ENCODE measurements around the gene PITPNC1.

Gene PITPNC1

GRCh38 chr17:67456103-67456502 is 79.0 kb downstream of the PITPNC1 start:
- H3K4me3 ChIP-seq (ENCODE audit: low read length), result no peak overlapping the region
- H3K27me3 ChIP-seq (replicated peaks; ENCODE audit: insufficient read depth, low read length), result no peaks in the 10 kb centered on the region
- no peak overlapping the region for H3K4me2 ChIP-seq (ENCODE audit: low read depth, low read length)
- H3K4me1 ChIP-seq (ENCODE audit: low read length), result peaks cover 9% of the 10 kb centered on the region; the same call in 1 of the 2 replicates
- no peaks in the 10 kb centered on the region for H3K9me3 ChIP-seq (replicated peaks; ENCODE audit: insufficient read depth, low read length)
- no peaks in the 10 kb centered on the region for H3K36me3 ChIP-seq (replicated peaks; ENCODE audit: insufficient read depth, low read length)
- no peak for DNase-seq
- no peak overlapping the region for H3K27ac ChIP-seq (ENCODE audit: low read length)
- no peak overlapping the region for H3K9ac ChIP-seq (ENCODE audit: low read length)
- no peaks in the 10 kb centered on the region for H3K9me2 ChIP-seq (replicated peaks; ENCODE audit: insufficient read depth, low read length)
- TF ChIP-seq CTCF (IDR thresholded peaks at IDR 0.05; ENCODE audit: low read length), result no peak
- TF ChIP-seq EZH2 (optimal IDR thresholded peaks at IDR 0.05; ENCODE audit: low read depth, low read length), result no peak
- no peak for TF ChIP-seq EZH2phosphoT487 (IDR thresholded peaks at IDR 0.05; ENCODE audit: low read length)
- no peaks in the 10 kb centered on the region; the same call in 1 of the 2 replicates for H3K79me2 ChIP-seq (ENCODE audit: low read length)
- no peak overlapping the region for H2AFZ ChIP-seq (ENCODE audit: low read length)
- no peaks in the 10 kb centered on the region for H4K20me1 ChIP-seq (ENCODE audit: insufficient read depth, low read length)
- H3F3A ChIP-seq (ENCODE audit: insufficient read depth, low read length), result no peaks in the 10 kb centered on the region

GRCh38 chr17:67456889-67457288 is 79.8 kb downstream of the PITPNC1 start:
- DNase-seq, result no peak

DNA sequence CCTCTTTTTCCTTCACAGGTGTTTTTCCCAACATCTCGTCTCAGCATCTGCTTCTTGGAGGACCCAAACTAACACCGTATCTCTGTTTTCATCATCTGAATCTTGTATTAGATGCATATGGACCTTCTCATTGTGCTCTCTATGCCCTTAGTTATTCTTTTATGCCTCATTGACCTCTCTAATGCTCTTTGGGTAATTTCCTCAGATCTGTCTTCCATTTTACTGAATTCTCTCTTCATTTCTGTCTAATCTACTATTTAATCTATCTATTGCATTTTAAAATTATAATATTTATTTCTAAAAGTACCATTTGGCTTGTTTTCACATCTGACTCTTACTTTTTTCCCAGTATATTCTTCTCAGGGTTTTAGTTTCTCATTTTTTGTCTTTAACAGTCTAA is 81.1 kb downstream of the PITPNC1 start:
- Histone ChIP-seq H2AFZ (ENCODE audit: low read length) (no peak overlapping the region), H3F3A (ENCODE audit: insufficient read depth, low read length) (no peaks in the 10 kb centered on the region), H4K20me1 (ENCODE audit: insufficient read depth, low read length) (no peaks in the 10 kb centered on the region), H3K79me2 (ENCODE audit: low read length) (no peaks in the 10 kb centered on the region), H3K4me3 (ENCODE audit: low read length) (no peak overlapping the region), H3K4me1 (ENCODE audit: low read length) (peaks cover 9% of the 10 kb centered on the region; the same call in 1 of the 2 replicates), H3K9me3 (replicated peaks; ENCODE audit: insufficient read depth, low read length) (no peaks in the 10 kb centered on the region), H3K27me3 (replicated peaks; ENCODE audit: insufficient read depth, low read length) (no peaks in the 10 kb centered on the region), H3K9ac (ENCODE audit: low read length) (no peak overlapping the region), H3K36me3 (replicated peaks; ENCODE audit: insufficient read depth, low read length) (no peaks in the 10 kb centered on the region), H3K4me2 (ENCODE audit: low read depth, low read length) (no peak overlapping the region), H3K9me2 (replicated peaks; ENCODE audit: insufficient read depth, low read length) (no peaks in the 10 kb centered on the region), H3K27ac (ENCODE audit: low read length) (no peak overlapping the region)
- TF ChIP-seq CTCF (IDR thresholded peaks at IDR 0.05; ENCODE audit: low read length) (no peak), EZH2phosphoT487 (IDR thresholded peaks at IDR 0.05; ENCODE audit: low read length) (no peak), EZH2 (optimal IDR thresholded peaks at IDR 0.05; ENCODE audit: low read depth, low read length) (no peak)
- DNase-seq, result no peak

More at GRCh38 chr17:67456889-67457288, 79.8 kb downstream of the PITPNC1 start:
- H2AFZ ChIP-seq (ENCODE audit: low read length), result no peak overlapping the region
- H3K27ac ChIP-seq (ENCODE audit: low read length), result no peak overlapping the region
- no peaks in the 10 kb centered on the region for H3K36me3 ChIP-seq (replicated peaks; ENCODE audit: insufficient read depth, low read length)
- no peak for TF ChIP-seq EZH2 (optimal IDR thresholded peaks at IDR 0.05; ENCODE audit: low read depth, low read length)
- TF ChIP-seq EZH2phosphoT487 (IDR thresholded peaks at IDR 0.05; ENCODE audit: low read length), result no peak
- TF ChIP-seq CTCF (IDR thresholded peaks at IDR 0.05; ENCODE audit: low read length), result no peak
- H3K27me3 ChIP-seq (replicated peaks; ENCODE audit: insufficient read depth, low read length), result no peaks in the 10 kb centered on the region
- H3K4me1 ChIP-seq (ENCODE audit: low read length), result peaks cover 9% of the 10 kb centered on the region; the same call in 1 of the 2 replicates
- H3K4me3 ChIP-seq (ENCODE audit: low read length), result no peak overlapping the region
- no peaks in the 10 kb centered on the region for H4K20me1 ChIP-seq (ENCODE audit: insufficient read depth, low read length)
- no peaks in the 10 kb centered on the region for H3F3A ChIP-seq (ENCODE audit: insufficient read depth, low read length)
- no peaks in the 10 kb centered on the region for H3K9me2 ChIP-seq (replicated peaks; ENCODE audit: insufficient read depth, low read length)
- H3K9ac ChIP-seq (ENCODE audit: low read length), result no peak overlapping the region
- H3K4me2 ChIP-seq (ENCODE audit: low read depth, low read length), result no peak overlapping the region
- H3K79me2 ChIP-seq (ENCODE audit: low read length), result no peaks in the 10 kb centered on the region
- no peaks in the 10 kb centered on the region for H3K9me3 ChIP-seq (replicated peaks; ENCODE audit: insufficient read depth, low read length)
